Measurements from ENCODE around the gene SMIM28. TPM values are rescaled to one million over a fixed set of nuclear protein-coding genes. Genes with fewer than 3 reads are reported as not detected.
A peak's percentile ranks its signal among the peaks of the same experiment; 100 is the strongest.

Gene SMIM28
- total and polyA plus RNA-seq, 9 of the 15 experiments (the other 6 are each of a cell fraction or from before 2014, with no cell fraction given): not detected

DNA sequence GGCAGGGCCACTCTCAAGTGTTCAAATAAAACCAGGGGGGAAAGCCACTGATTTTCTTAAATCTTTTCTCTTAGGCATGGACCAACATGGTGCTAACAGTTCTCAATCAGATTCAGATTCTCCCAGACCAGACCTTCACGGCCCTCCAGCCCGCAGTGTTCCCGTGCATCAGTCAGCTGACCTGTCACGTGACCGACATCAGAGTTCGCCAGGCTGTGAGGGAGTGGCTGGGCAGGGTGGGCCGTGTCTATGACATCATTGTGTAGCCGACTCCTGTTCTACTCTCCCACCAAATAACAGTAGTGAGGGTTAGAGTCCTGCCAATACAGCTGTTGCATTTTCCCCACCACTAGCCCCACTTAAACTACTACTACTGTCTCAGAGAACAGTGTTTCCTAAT is 41.5 kb upstream of the SMIM28 start (continued):
- TF ChIP-seq, protein P1, sequence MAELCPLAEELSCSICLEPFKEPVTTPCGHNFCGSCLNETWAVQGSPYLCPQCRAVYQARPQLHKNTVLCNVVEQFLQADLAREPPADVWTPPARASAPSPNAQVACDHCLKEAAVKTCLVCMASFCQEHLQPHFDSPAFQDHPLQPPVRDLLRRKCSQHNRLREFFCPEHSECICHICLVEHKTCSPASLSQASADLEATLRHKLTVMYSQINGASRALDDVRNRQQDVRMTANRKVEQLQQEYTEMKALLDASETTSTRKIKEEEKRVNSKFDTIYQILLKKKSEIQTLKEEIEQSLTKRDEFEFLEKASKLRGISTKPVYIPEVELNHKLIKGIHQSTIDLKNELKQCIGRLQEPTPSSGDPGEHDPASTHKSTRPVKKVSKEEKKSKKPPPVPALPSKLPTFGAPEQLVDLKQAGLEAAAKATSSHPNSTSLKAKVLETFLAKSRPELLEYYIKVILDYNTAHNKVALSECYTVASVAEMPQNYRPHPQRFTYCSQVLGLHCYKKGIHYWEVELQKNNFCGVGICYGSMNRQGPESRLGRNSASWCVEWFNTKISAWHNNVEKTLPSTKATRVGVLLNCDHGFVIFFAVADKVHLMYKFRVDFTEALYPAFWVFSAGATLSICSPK (IDR thresholded peaks at IDR 0.05; ENCODE audit: borderline replicate concordance): no peak
- TF ChIP-seq RBM14 (IDR thresholded peaks at IDR 0.05; ENCODE audit: borderline replicate concordance, insufficient read depth, low read depth, low read length) (no peak), RFX5 (IDR thresholded peaks at IDR 0.05; ENCODE audit: low read depth, low read length) (no peak), NFE2 (IDR thresholded peaks at IDR 0.05; ENCODE audit: low read depth) (no peak), CAMTA2 (CRISPR knock-in tag; conservative IDR thresholded peaks at IDR 0.05) (no peak), ZNF589 (CRISPR knock-in tag; IDR thresholded peaks at IDR 0.05; ENCODE audit: low read depth) (0 out of 2 replicates have a peak, but pooled peaks have one; percentile 15), ZBTB8A (IDR thresholded peaks at IDR 0.05; ENCODE audit: partially characterized antibody) (no peak), CREM (IDR thresholded peaks at IDR 0.05; ENCODE audit: low read depth) (peak; percentile 69), LARP7 (IDR thresholded peaks at IDR 0.05) (no peak), ZZZ3 (IDR thresholded peaks at IDR 0.05) (no peak), IRF2 (CRISPR knock-in tag; IDR thresholded peaks at IDR 0.05) (no peak), ESRRB (CRISPR knock-in tag; IDR thresholded peaks at IDR 0.05; ENCODE audit: borderline replicate concordance) (no peak), SMAD1 (IDR thresholded peaks at IDR 0.05; ENCODE audit: low read depth, low read length, partially characterized antibody) (no peak), ZNF444 (CRISPR knock-in tag; IDR thresholded peaks at IDR 0.05) (no peak), MXI1 (IDR thresholded peaks at IDR 0.05; ENCODE audit: low read depth, low read length) (no peak), ZNF12 (CRISPR knock-in tag; IDR thresholded peaks at IDR 0.05) (no peak)
- TF ChIP-seq, protein P2, sequence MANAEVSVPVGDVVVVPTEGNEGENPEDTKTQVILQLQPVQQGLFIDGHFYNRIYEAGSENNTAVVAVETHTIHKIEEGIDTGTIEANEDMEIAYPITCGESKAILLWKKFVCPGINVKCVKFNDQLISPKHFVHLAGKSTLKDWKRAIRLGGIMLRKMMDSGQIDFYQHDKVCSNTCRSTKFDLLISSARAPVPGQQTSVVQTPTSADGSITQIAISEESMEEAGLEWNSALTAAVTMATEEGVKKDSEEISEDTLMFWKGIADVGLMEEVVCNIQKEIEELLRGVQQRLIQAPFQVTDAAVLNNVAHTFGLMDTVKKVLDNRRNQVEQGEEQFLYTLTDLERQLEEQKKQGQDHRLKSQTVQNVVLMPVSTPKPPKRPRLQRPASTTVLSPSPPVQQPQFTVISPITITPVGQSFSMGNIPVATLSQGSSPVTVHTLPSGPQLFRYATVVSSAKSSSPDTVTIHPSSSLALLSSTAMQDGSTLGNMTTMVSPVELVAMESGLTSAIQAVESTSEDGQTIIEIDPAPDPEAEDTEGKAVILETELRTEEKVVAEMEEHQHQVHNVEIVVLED (CRISPR knock-in tag; IDR thresholded peaks at IDR 0.05): peak; percentile 46; the same call in 1 of the 2 replicates
- TF ChIP-seq, protein P3, sequence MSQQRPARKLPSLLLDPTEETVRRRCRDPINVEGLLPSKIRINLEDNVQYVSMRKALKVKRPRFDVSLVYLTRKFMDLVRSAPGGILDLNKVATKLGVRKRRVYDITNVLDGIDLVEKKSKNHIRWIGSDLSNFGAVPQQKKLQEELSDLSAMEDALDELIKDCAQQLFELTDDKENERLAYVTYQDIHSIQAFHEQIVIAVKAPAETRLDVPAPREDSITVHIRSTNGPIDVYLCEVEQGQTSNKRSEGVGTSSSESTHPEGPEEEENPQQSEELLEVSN (IDR thresholded peaks at IDR 0.05; ENCODE audit: borderline replicate concordance in 1 of 2, extremely low read depth in 1 of 2, insufficient read depth in 1 of 2, insufficient read length in 1 of 2, low read depth in 1 of 2, low read length in 1 of 2, poor library complexity in 1 of 2, severe bottlenecking in 1 of 2): no peak
- TF ChIP-seq, protein P4, sequence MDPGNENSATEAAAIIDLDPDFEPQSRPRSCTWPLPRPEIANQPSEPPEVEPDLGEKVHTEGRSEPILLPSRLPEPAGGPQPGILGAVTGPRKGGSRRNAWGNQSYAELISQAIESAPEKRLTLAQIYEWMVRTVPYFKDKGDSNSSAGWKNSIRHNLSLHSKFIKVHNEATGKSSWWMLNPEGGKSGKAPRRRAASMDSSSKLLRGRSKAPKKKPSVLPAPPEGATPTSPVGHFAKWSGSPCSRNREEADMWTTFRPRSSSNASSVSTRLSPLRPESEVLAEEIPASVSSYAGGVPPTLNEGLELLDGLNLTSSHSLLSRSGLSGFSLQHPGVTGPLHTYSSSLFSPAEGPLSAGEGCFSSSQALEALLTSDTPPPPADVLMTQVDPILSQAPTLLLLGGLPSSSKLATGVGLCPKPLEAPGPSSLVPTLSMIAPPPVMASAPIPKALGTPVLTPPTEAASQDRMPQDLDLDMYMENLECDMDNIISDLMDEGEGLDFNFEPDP (CRISPR knock-in tag; IDR thresholded peaks at IDR 0.05): no peak
- TF ChIP-seq, protein P5, sequence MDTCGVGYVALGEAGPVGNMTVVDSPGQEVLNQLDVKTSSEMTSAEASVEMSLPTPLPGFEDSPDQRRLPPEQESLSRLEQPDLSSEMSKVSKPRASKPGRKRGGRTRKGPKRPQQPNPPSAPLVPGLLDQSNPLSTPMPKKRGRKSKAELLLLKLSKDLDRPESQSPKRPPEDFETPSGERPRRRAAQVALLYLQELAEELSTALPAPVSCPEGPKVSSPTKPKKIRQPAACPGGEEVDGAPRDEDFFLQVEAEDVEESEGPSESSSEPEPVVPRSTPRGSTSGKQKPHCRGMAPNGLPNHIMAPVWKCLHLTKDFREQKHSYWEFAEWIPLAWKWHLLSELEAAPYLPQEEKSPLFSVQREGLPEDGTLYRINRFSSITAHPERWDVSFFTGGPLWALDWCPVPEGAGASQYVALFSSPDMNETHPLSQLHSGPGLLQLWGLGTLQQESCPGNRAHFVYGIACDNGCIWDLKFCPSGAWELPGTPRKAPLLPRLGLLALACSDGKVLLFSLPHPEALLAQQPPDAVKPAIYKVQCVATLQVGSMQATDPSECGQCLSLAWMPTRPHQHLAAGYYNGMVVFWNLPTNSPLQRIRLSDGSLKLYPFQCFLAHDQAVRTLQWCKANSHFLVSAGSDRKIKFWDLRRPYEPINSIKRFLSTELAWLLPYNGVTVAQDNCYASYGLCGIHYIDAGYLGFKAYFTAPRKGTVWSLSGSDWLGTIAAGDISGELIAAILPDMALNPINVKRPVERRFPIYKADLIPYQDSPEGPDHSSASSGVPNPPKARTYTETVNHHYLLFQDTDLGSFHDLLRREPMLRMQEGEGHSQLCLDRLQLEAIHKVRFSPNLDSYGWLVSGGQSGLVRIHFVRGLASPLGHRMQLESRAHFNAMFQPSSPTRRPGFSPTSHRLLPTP (IDR thresholded peaks at IDR 0.05; ENCODE audit: borderline replicate concordance, extremely low read depth, insufficient read length): no peak
